Mesendoderm (in vitro differentiated cells): ENCODE data around the gene MAST4.

ENCODE experiments used
- DNase-seq: peaks from one replicate; pipeline ENCODE4 v3.0.0; 2013
- H2AK5ac ChIP-seq: 2 replicates; pipeline ENCODE4 v1.6.1; 2013; ENCODE audit warnings: low read length, inconsistent platforms
- H2BK120ac ChIP-seq: 2 replicates; pipeline ENCODE4 v1.6.1; 2013; ENCODE audit warnings: low read depth, mild to moderate bottlenecking, low read length, moderate library complexity, mixed read lengths
- H2BK15ac ChIP-seq: replicated peaks from 2 replicates; pipeline ENCODE4 v1.6.1; 2013; ENCODE audit warnings: low read depth, mild to moderate bottlenecking, moderate library complexity
- H2BK5ac ChIP-seq: 2 replicates; pipeline ENCODE4 v1.6.1; 2013; ENCODE audit warnings: low read length, inconsistent platforms
- H3K18ac ChIP-seq: 2 replicates; pipeline ENCODE4 v1.6.1; 2013; ENCODE audit warnings: mild to moderate bottlenecking, low read length, mixed read lengths
- H3K23ac ChIP-seq: one replicate; pipeline ENCODE4 v1.6.1; 2013; ENCODE audit warnings: low read length
- H3K27ac ChIP-seq: 2 replicates; pipeline ENCODE4 v1.5.1; 2013; ENCODE audit warnings: low read depth, mild to moderate bottlenecking, inconsistent platforms, low read length, moderate library complexity
- H3K27me3 ChIP-seq: 2 replicates; pipeline ENCODE4 v1.6.1; 2013; ENCODE audit warnings: low read length, control low read depth, mild to moderate bottlenecking, inconsistent platforms; ENCODE audit not compliant: insufficient read depth, poor library complexity
- H3K36me3 ChIP-seq: 2 replicates; pipeline ENCODE4 v1.6.1; 2013; ENCODE audit warnings: low read length, inconsistent platforms; ENCODE audit not compliant: control insufficient read depth, insufficient read depth
- H3K4ac ChIP-seq: one replicate; pipeline ENCODE4 v1.6.1; 2013; ENCODE audit warnings: low read depth, mild to moderate bottlenecking, low read length, moderate library complexity
- H3K4me1 ChIP-seq: 2 replicates; pipeline ENCODE4 v1.6.1; 2013; ENCODE audit warnings: low read depth, low read length, inconsistent platforms; ENCODE audit not compliant: control insufficient read depth
- H3K4me2 ChIP-seq: 2 replicates; pipeline ENCODE4 v1.6.1; 2013; ENCODE audit warnings: low read length
- H3K4me3 ChIP-seq: 2 replicates; pipeline ENCODE4 v1.5.1; 2013; ENCODE audit warnings: mild to moderate bottlenecking, low read length
- H3K56ac ChIP-seq: one replicate; pipeline ENCODE4 v1.6.1; 2013; ENCODE audit warnings: low read length
- H3K79me1 ChIP-seq: 2 replicates; pipeline ENCODE4 v1.6.1; 2013; ENCODE audit warnings: low read length, inconsistent platforms
- H3K79me2 ChIP-seq: 2 replicates; pipeline ENCODE4 v1.6.1; 2013; ENCODE audit warnings: mild to moderate bottlenecking, low read length; ENCODE audit not compliant: control insufficient read depth, insufficient read depth
- H3K9ac ChIP-seq: 2 replicates; pipeline ENCODE4 v1.6.1; 2013; ENCODE audit warnings: low read length, inconsistent platforms
- H4K5ac ChIP-seq: one replicate; pipeline ENCODE4 v1.6.1; 2013; ENCODE audit warnings: low read length
- H4K8ac ChIP-seq: one replicate; pipeline ENCODE4 v1.6.1; 2013; ENCODE audit warnings: low read depth, mild to moderate bottlenecking, control low read depth, low read length, moderate library complexity
- WGBS: extraction: QIAGEN DNeasy Blood & Tissue Kit; methylation state at CpG from one replicate; pipeline ENCODE4 v1.1.7; 2013; ENCODE audit warnings: low lambda C conversion rate, missing lambda C conversion rate; ENCODE audit not compliant: insufficient coverage; ENCODE audit errors: extremely low coverage; 5-methylcytosine and 5-hydroxymethylcytosine counted together

MAST4 gene

DNA sequence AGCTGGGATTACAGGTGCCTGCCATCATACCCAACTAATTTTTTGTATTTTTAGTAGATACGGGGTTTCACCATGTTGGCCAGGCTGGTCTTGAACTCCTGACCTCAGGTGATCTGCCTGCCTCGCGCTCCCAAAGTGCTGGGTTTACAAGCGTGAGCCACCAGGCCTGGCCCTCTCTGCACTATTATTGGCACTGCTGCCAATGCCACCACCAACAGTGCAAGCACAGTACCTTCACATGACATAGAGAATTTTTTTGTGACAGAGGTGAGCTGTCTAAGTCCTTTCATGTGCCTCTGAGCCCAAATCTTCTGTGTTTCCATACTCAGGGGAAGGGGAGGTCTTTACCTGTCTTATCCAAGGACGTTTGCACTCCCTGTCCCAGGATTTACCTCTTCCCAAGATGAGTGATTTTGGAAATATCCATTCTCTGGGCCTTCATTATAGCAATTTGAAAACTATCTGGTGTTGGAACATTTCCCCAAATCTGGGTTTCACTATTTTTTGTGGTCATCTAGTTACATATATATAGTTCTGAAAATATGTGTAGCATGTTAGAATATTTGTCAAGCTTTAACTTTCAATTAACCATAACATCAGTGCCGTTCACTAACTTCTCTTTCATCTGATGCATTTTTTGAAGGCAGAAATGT lies 605.8 kb downstream of the MAST4 start:
- H4K8ac ChIP-seq: no peak overlapping the region
- no peaks in the 10 kb centered on the region for H3K36me3 ChIP-seq
- H3K18ac ChIP-seq: no peak overlapping the region
- H3K27ac ChIP-seq: no peak overlapping the region
- no peaks in the 10 kb centered on the region for H3K4me1 ChIP-seq
- H3K4me2 ChIP-seq: no peak overlapping the region
- H2BK120ac ChIP-seq: no peak overlapping the region
- H3K4me3 ChIP-seq: no peak overlapping the region
- H3K9ac ChIP-seq: no peak overlapping the region
- no peak overlapping the region for H4K5ac ChIP-seq
- no peak overlapping the region for H2AK5ac ChIP-seq
- no peak for DNase-seq
- H3K56ac ChIP-seq: no peak overlapping the region
- H3K23ac ChIP-seq: no peak overlapping the region
- H3K4ac ChIP-seq: no peak overlapping the region
- no peak overlapping the region for H2BK15ac ChIP-seq
- H3K27me3 ChIP-seq: no peaks in the 10 kb centered on the region
- WGBS: no CpG with 5 or more reads among the region's 6 CpGs
- H2BK5ac ChIP-seq: no peak overlapping the region
- no peaks in the 10 kb centered on the region for H3K79me1 ChIP-seq
- no peaks in the 10 kb centered on the region for H3K79me2 ChIP-seq

DNA sequence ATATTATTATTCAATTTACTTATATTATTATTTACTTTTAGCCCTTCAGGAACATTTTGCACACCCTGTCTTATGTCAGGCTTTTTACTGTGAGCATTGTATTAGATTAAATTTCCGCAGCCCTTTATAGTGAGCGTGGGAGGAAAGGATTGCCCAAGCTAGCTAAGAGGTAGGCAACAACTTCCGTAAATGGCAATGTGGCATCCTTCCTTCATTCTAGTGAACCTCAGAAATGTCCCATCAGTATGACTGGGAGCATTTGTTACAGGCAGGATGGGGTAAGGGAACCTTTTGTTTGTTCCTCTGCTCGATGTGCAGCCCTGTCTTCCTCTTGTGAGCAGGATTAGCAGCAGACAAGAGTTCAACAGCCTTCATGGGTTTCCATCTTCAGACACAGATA lies 606.6 kb downstream of the MAST4 start:
- H2AK5ac ChIP-seq: no peak overlapping the region
- no peak overlapping the region for H3K27ac ChIP-seq
- DNase-seq: no peak
- H3K36me3 ChIP-seq: no peaks in the 10 kb centered on the region
- H2BK5ac ChIP-seq: no peak overlapping the region
- WGBS: no CpG with 5 or more reads among the region's 4 CpGs
- H3K23ac ChIP-seq: no peak overlapping the region
- H3K4me1 ChIP-seq: no peaks in the 10 kb centered on the region
- no peak overlapping the region for H3K4me3 ChIP-seq
- no peak overlapping the region for H2BK120ac ChIP-seq
- no peak overlapping the region for H3K9ac ChIP-seq
- no peak overlapping the region for H3K4ac ChIP-seq
- H4K5ac ChIP-seq: no peak overlapping the region
- H2BK15ac ChIP-seq: no peak overlapping the region
- no peak overlapping the region for H3K4me2 ChIP-seq
- H3K79me1 ChIP-seq: no peaks in the 10 kb centered on the region
- no peak overlapping the region for H3K18ac ChIP-seq
- H4K8ac ChIP-seq: no peak overlapping the region
- no peak overlapping the region for H3K56ac ChIP-seq
- H3K79me2 ChIP-seq: no peaks in the 10 kb centered on the region
- no peaks in the 10 kb centered on the region for H3K27me3 ChIP-seq

DNA sequence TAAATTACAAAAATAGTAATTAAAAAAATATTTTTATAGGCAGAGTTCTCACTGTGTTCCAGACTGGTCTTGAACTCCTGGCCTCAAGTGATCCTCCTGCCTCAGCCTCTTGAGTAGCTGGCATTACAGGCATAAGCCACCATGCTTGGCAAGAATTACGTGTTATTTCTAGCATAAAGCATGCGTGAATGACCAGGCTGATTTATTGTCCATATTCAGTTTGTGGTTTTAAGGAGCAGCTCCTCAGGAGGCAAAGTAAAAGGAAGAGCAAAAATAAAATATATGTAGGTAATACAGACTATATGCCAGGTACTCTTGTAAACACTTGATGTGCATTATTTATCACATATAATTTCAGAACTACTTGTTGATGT lies 607.5 kb downstream of the MAST4 start:
- H3K4ac ChIP-seq: no peak overlapping the region
- no peak overlapping the region for H3K18ac ChIP-seq
- no peaks in the 10 kb centered on the region for H3K79me1 ChIP-seq
- H2BK15ac ChIP-seq: no peak overlapping the region
- no peak overlapping the region for H3K4me3 ChIP-seq
- no peaks in the 10 kb centered on the region for H3K79me2 ChIP-seq
- no peak overlapping the region for H3K23ac ChIP-seq
- no peak overlapping the region for H3K4me2 ChIP-seq
- H2BK5ac ChIP-seq: no peak overlapping the region
- no peaks in the 10 kb centered on the region for H3K36me3 ChIP-seq
- H2BK120ac ChIP-seq: no peak overlapping the region
- no peak overlapping the region for H4K5ac ChIP-seq
- H3K9ac ChIP-seq: no peak overlapping the region
- H2AK5ac ChIP-seq: no peak overlapping the region
- H3K4me1 ChIP-seq: no peaks in the 10 kb centered on the region
- no peaks in the 10 kb centered on the region for H3K27me3 ChIP-seq
- no peak overlapping the region for H3K56ac ChIP-seq
- DNase-seq: no peak
- H4K8ac ChIP-seq: no peak overlapping the region
- no CpG with 5 or more reads among the region's 2 CpGs for WGBS
- H3K27ac ChIP-seq: no peak overlapping the region

DNA sequence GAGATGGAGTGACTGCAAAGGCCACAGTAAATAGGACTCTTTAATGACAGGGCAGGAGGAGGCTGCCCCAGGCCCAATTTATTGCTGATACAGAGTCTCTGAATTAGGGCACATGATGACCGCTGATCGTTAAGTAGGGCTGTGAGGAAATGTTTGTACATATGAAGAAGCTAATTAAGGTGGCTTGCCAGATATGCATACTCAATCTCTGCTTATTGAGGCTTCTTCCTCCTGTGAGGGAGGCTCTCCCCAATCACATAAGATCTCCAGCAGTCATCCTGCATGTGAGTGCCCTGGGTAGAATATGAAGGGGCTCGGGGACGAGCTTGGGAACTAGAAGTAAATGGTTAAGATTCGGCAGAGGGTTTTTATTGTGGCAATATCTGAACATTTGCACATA lies 608.6 kb downstream of the MAST4 start:
- Histone ChIP-seq H3K9ac (no peak overlapping the region), H3K79me1 (no peaks in the 10 kb centered on the region), H2AK5ac (no peak overlapping the region)

DNA sequence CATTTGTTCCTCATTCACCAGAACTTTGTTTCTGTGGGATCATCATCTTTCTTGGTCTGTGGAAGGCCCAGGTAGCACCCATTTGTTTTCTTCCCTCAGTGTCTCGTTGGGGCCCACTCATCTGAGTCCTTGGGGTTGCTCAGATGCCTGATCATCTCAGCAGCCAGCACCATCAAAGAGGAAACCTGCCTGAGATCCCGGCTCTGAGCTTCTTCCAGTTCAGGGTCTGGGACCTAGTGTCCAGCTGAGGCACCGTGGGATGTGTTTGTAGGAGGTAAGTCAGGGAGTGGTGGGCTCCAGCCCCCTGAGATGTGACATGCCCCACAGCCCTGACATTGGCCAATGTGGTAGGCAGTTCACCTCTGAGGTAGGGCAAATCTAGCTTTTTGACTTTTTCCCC lies 609.8 kb downstream of the MAST4 start:
- H2AK5ac ChIP-seq: no peak overlapping the region
- H3K56ac ChIP-seq: no peak overlapping the region
- no peaks in the 10 kb centered on the region for H3K27me3 ChIP-seq
- no peak overlapping the region for H3K27ac ChIP-seq
- no peak overlapping the region for H2BK5ac ChIP-seq
- H3K4me3 ChIP-seq: no peak overlapping the region
- H3K9ac ChIP-seq: no peak overlapping the region
- H3K4me2 ChIP-seq: no peak overlapping the region
- no peak for DNase-seq
- no CpG with 5 or more reads among the region's 3 CpGs for WGBS
- no peaks in the 10 kb centered on the region for H3K79me1 ChIP-seq
- H3K79me2 ChIP-seq: no peaks in the 10 kb centered on the region
- H3K23ac ChIP-seq: no peak overlapping the region
- no peak overlapping the region for H3K18ac ChIP-seq
- no peak overlapping the region for H4K5ac ChIP-seq
- no peak overlapping the region for H2BK120ac ChIP-seq
- no peaks in the 10 kb centered on the region for H3K4me1 ChIP-seq
- no peak overlapping the region for H2BK15ac ChIP-seq
- no peak overlapping the region for H4K8ac ChIP-seq
- no peak overlapping the region for H3K4ac ChIP-seq
- H3K36me3 ChIP-seq: no peaks in the 10 kb centered on the region

More for the DNA sequence above, 608.6 kb downstream of the MAST4 start:
- H3K27me3 ChIP-seq: no peaks in the 10 kb centered on the region
- H3K27ac ChIP-seq: no peak overlapping the region
- H4K8ac ChIP-seq: no peak overlapping the region
- no peaks in the 10 kb centered on the region for H3K36me3 ChIP-seq
- H3K79me2 ChIP-seq: no peaks in the 10 kb centered on the region
- WGBS: no CpG with 5 or more reads among the region's 5 CpGs
- H2BK5ac ChIP-seq: no peak overlapping the region
- H3K56ac ChIP-seq: no peak overlapping the region
- H2BK15ac ChIP-seq: no peak overlapping the region
- no peak overlapping the region for H4K5ac ChIP-seq
- no peak for DNase-seq
- H3K23ac ChIP-seq: no peak overlapping the region
- H3K4me2 ChIP-seq: no peak overlapping the region
- H2BK120ac ChIP-seq: no peak overlapping the region
- no peak overlapping the region for H3K4me3 ChIP-seq
- H3K4me1 ChIP-seq: no peaks in the 10 kb centered on the region
- H3K4ac ChIP-seq: no peak overlapping the region
- H3K18ac ChIP-seq: no peak overlapping the region

DNA sequence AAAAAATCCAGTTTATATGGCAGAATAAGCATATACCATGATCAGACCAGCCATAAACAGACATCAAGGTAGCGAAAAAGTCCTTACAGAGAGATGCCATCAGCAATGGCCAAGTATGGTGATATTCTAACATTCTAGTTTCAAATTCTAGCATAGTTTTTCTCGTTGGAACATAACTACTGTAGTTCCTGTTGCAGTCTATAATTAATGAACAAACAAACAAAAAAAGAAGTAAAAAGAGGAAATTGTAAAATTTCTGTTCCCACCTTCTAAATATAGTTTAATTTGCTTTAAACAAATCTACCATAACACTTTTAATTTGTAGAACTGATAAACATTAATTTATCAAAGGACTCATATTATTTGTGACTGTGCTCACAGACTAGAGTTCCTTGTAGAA lies 610.3 kb downstream of the MAST4 start:
- Histone ChIP-seq H2BK15ac (no peak overlapping the region), H3K23ac (no peak overlapping the region), H3K56ac (no peak overlapping the region), H3K4ac (no peak overlapping the region), H2AK5ac (no peak overlapping the region), H4K8ac (no peak overlapping the region), H3K79me2 (no peaks in the 10 kb centered on the region), H3K27ac (no peak overlapping the region), H3K4me3 (no peak overlapping the region), H3K18ac (no peak overlapping the region), H3K9ac (no peak overlapping the region), H2BK5ac (no peak overlapping the region), H2BK120ac (no peak overlapping the region), H4K5ac (no peak overlapping the region), H3K4me1 (no peaks in the 10 kb centered on the region), H3K36me3 (no peaks in the 10 kb centered on the region), H3K79me1 (no peaks in the 10 kb centered on the region), H3K27me3 (no peaks in the 10 kb centered on the region), H3K4me2 (no peak overlapping the region)
- DNase-seq: no peak
- WGBS: no CpG with 5 or more reads among the region's 2 CpGs
